GM18517 (cell line): ENCODE results near the gene GPC5.

Experiments
- ATAC-seq: cut with Tn5 transposase; IDR thresholded peaks from one replicate; pipeline ENCODE4 v1.9.1; 2021; ENCODE audit warnings: mild to moderate bottlenecking, moderate library complexity; ENCODE audit not compliant: unreplicated experiment

GPC5 gene

GRCh38 chr13:91588541-91588940, 190.1 kb downstream of the GPC5 start:
- ATAC-seq: no peak

DNA sequence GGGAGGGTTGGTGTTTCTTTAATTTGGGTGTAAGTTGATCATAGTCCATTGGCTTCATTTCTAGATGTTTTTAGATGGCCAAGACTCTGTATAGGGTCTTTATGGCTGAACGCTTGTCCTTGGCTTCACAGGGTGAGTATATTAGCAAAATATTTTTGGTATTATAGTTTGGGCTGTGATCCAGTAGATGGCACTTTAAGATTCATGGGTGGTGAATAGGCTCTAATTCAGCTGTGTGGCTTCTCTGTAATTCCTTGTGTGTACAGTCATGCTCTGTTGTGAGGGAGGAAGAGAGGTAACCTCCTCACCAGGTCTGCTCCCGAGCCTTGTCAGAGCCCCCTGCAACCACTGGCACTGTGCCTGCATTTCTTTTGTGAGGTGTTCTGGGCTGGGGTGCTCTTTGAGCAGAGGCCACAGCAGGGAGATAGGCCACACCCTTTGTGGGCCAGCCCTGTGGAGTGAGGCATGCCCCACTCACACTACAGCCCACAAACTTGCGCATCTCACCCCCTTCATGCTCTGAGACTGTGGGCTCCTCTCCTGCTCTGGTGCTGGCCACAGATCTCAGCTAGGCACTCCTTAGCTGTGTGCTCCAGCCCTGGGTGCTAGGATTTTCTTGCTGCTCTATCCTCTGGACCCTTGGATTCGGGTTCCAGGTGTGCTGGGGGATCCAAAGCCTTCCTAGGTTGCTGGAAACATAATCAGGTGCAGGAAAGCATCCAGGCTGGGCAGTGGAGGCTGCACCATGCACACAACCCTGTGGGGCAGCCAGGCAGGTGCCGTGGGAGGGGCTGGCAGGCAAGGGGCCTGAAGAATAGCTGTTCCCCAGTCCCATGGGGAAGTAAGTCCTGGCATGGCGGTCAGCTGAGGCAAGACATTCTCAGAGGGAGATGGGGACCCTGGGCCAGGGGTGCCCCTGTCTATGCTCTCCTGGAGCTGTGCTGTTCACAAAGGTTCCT, 193.9 kb downstream of the GPC5 start:
- no peak for ATAC-seq

GRCh38 chr13:91593456-91593855, 195.0 kb downstream of the GPC5 start:
- ATAC-seq: no peak

DNA sequence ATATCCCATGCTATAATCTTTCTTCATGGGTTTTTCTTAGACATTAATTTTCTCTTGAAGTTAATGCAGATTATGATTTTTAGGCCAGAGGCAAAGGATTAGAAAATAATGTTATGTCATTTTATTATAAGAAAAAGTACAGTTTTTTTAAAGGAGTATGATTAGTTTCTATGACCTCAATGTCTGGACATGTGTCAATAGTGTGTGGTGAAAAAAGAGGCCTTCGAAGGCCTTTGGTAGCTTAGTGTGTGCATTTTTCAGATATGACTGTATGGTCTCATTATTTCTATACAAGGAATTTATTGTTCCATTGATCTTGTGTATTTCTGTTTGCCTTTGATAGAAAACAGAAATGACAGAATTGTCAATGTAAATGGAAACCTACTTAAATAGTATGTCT, 195.6 kb downstream of the GPC5 start:
- ATAC-seq: no peak

DNA sequence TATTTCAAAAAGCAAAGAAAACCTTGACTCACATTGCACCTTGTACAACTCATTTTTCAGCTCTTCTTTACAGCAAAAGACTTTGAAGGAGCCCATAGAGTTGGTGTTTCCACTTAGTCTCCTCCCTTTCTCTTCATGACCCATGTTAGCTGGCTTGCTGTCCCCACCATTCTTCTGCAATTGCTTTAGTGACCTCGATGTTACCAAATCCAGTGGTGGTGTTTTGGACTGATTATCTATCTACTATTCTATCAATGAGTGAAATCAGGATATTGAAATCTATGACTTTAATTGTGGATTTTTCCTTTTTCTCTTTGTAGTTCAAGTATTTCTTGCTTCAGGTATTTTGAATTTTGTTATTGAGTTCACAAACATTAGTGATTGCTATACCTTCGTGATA, 197.3 kb downstream of the GPC5 start:
- no peak for ATAC-seq

DNA sequence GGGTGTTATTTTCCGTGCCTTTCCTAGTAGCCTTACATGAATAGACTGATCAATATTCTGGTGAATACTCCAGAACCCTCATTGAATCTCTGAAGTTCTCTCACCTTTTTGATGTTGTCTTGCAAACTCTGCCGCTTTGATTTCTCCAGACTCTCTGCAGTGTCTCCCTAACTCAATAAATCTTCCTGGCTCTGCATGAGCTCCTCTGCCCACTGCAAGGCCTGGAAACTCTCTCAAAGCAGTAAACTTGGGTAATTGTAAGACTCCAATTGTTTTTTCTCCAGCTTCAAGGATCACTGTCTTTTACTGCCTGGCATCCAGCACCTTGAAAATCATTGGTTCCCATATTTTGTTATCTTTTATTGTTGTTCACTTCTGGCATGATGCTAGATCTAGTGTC, 198.4 kb downstream of the GPC5 start:
- no peak for ATAC-seq

GRCh38 chr13:91598655-91599054, 200.2 kb downstream of the GPC5 start:
- ATAC-seq: no peak

DNA sequence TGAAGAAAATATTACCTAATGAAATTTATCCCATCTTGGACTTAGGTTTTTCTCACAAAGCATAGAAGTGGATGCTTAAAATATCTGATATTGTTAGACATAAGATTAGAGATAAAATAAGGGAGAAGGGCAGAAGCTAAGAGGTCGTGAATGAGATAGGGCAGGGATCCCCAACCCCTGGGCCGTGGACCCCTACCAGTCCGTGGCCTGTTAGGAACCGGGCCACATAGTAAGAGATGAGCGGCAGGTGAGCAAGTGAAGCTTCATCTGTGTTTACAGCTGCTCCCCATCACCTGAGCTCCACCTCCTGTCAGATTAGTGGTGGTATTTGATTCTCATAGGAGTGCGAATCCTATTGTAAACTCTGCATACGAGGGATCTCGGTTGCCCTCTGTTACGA, 202.9 kb downstream of the GPC5 start:
- no peak for ATAC-seq

DNA sequence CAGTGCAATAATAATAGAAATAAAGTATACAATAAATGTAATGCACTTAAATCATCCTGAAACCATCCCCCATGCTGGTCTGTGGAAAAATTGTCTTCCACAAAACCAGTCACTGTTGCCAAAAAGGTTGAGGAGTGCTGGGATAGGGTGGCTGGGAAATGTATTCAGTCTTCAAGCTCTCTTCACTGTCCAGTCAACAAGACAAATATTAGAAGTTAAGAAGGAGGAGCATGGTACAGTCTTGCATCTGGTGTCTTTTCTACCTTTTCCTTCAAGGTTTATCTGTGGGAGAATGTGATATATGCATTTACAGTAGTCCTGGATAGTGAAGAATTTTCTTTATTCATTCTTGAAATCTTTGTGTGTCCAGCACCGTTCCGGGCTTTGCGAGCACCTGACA, 203.4 kb downstream of the GPC5 start:
- no peak for ATAC-seq

- ATAC-seq: no peak
These were observed 210.9 kb downstream of the GPC5 start for GRCh38 chr13:91609353-91609752.

- ATAC-seq: no peak
These were observed 219.9 kb downstream of the GPC5 start for GRCh38 chr13:91618315-91618714.

- ATAC-seq: no peak
These were observed 222.3 kb downstream of the GPC5 start for GRCh38 chr13:91620670-91621141.

GRCh38 chr13:91621161-91621560, 222.7 kb downstream of the GPC5 start:
- no peak for ATAC-seq

GRCh38 chr13:91621963-91622362, 223.5 kb downstream of the GPC5 start:
- ATAC-seq: no peak

DNA sequence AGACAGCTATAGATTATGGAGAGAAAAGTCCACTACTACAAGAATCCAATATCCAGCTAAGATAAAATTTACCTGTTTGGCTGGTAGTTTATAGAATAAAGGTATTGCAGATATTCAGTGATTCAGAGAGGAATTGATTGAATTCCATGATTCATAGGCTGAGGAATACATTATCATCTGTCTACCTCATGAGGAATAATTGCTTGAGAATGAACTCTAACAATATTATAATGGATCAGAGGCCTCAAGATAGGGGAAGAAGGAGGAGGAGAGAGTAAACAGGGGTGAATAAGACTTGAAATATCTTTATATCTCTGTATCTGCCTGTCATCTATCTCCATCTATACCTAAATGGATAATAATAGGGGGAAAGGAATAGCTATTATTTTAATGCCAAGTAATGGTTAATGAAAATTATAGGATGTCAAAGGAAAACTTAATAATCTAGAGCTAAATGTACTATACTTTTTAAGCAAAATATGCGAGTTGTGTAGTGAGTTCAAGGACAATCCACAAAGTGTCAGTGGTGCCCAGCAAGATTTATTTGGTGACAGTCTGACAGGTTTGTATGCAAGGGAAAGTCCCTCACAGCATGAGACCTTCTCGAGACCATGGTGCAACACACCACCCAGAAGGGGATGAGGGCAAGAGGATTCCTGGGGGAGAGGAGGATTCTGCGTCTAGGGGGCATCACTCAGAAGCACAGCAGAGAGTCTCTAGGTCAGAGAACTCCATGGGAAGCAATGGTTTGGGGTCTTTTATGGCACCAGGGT, 224.5 kb downstream of the GPC5 start:
- ATAC-seq: no peak

DNA sequence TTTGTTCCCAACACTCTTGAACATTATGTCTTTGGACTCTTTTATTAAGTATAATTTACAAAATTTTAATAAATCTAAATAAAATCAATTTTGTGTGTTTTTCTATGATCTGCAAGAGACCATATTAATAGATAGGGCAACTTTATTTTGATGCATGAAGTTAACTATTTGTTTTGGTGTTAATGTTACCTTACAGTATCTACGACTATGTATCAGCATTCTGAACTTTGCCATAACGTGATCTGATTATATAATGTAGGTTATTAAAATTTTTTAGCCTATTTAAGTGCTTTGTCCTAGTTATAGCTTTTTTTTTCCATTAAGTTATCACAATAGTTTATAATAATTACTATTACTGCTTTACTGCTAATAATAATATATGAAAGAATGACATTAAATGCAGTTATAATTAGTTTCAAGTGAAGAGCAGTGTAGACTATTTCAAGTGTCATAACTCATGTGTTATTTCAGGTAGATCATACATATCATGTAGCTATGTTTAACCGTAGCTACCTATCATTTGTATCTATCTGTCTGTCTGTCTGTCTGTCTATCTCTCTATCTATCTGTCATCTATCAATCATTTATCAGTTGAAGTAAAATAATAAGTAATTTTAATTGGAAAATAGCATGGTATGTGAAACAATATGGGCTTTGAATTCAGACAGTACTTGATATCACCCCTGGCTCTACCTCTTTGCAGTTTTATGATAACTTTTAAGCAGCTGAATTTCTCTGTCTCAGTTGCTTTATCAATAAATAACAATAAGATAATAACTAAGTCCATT, 229.7 kb downstream of the GPC5 start:
- no peak for ATAC-seq

GRCh38 chr13:91630946-91631345, 232.5 kb downstream of the GPC5 start:
- no peak for ATAC-seq

DNA sequence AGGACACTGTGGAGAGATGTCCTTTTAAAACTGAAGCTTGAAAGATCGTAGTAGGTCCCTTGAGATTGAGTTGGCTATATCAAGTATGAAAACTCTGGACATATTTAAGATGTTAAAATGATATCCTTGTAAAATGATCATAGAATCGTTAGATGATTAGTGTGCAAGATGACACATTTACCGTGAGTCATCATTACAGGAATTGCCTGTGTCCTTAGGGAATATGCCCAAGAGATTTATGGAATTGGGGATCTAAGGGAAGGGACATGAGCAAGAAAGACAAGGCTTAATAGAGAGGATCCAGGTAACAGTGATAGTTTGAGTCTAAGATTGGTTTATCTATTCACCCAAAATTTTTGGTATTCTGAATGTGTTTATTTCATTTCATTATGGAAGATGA, 233.7 kb downstream of the GPC5 start:
- ATAC-seq: no peak

GRCh38 chr13:91639330-91639729, 240.9 kb downstream of the GPC5 start:
- no peak for ATAC-seq

DNA sequence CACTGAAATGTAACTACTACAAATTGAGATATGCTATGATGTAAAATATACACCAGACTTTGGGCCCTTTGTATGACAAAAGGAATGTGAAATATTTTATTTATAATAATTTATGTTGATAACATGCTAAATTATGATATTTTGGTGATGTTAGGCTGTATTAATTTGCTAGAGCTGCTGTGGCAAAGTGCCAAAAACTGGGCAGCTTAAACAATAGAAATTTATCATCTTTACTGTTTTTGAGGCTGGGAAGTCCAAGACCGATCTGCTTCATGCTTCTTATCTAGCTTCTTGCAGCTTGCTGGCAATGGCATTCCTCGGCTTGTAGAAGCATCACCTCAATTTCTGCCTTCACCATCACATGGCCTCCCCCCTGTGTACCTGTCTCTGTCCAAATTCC, 245.0 kb downstream of the GPC5 start:
- ATAC-seq: no peak

DNA sequence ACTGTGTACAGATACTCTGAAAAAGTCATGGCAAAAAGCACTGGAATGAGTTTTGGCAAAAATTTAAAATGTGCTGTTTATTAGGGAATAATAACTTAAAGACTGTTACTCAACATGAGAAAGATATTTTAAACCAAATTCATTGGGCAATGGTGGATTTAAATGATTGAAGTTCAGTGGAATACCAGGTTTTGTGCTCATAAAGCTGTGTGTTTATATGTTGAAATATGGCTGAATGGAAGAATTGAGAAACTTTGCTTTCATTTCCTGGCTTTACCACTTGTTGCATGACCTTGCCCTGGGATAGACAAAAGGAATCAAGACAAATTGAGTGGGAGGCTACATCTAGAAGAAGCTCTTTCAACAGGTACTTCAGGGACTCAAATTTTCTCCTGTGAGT, 246.4 kb downstream of the GPC5 start:
- no peak for ATAC-seq
